ENCODE results near the gene KLF16.
A peak's percentile ranks its signal among the peaks of the same experiment; 100 is the strongest.

The KLF16 gene

DNA sequence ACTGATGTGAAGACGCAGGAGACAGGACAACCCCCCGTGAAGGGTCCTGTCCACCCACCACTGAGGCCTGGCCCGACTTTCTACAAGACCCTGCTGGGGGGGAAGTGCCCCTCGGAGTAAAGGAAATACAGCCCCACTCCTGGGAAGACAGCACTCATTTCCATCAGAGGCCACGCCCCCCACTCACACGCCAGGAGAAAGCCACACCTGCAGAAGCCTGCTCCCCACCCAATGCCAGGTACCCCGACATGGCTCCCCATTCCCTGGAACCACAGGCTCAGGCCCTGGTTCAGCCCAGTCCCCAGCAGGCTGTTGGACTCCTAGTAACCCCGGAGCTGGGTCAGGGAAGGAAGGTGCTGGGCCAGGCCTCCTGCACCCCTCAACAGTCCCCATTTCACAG is 40.4 kb downstream of the KLF16 start:
- H3K9me3 Mint-ChIP-seq = no peaks in the 10 kb centered on the region
- H3K27ac Mint-ChIP-seq = no peak overlapping the region
- no peaks in the 10 kb centered on the region for H3K27me3 Mint-ChIP-seq
- no peak for ATAC-seq
- no peak overlapping the region for H3K4me3 Mint-ChIP-seq
- H3K36me3 Mint-ChIP-seq = peaks cover 52% of the 10 kb centered on the region
- H3K4me1 Mint-ChIP-seq = peaks cover 9% of the 10 kb centered on the region

- no peak overlapping the region for H3K27ac Mint-ChIP-seq
Measured at GRCh38 chr19:1822210-1822609, 41.2 kb downstream of the KLF16 start.

DNA sequence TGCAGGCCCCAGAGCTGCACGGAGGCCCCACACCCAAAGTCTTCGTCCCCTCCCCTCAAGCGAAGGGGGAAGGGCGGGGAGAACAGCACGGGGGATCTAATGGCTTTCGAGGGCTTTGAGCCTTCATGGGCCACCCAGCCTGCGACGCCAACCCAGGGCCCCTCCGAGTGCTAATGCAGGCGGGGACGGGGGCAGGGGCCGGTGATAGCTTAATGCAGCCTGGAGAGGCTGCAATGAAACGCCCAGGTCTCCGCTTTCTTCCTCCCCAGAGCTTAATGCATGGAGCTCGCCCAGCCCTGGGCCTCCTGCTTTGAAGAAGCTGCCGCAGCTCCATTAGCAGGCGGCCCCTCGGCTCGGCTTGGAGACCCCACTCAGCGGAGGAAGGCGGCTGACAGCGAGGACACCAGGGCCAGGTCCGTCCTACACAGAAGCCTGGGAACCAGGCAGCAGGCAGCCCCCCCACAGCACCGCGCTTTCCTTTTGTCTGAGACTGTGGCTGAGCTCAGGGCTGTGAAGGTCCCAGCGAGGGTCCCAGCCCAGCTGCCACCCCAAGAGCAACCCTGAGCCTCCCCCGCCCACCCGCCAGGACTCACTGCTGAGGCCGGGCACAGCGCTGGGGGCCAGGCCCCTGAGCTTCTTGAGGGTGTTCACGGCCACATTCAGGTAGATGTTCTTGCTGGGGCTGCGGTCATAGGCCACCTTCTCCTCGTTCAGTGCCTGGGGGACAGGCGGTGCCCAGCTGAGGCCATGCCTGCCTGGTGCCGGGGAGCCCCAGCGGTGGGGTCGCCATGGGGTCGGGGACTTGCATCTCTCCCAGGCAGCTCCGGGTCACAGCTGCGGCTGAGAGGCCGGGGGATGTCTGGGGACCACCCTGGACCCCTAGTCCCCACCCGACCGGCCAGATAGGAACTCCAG is 43.8 kb downstream of the KLF16 start:
- peaks cover 65% of the 10 kb centered on the region for H3K36me3 Mint-ChIP-seq
- H3K9me3 Mint-ChIP-seq = no peaks in the 10 kb centered on the region
- ATAC-seq = no peak
- H3K4me3 Mint-ChIP-seq = no peak overlapping the region
- H3K4me1 Mint-ChIP-seq = no peaks in the 10 kb centered on the region
- no peaks in the 10 kb centered on the region for H3K27me3 Mint-ChIP-seq
- H3K27ac Mint-ChIP-seq = no peak overlapping the region

More at GRCh38 chr19:1822210-1822609, 41.2 kb downstream of the KLF16 start:
- ATAC-seq = no peak
- no peaks in the 10 kb centered on the region for H3K27me3 Mint-ChIP-seq
- peaks cover 9% of the 10 kb centered on the region for H3K4me1 Mint-ChIP-seq
- no peaks in the 10 kb centered on the region for H3K9me3 Mint-ChIP-seq
- no peak overlapping the region for H3K4me3 Mint-ChIP-seq
- peaks cover 55% of the 10 kb centered on the region for H3K36me3 Mint-ChIP-seq

DNA sequence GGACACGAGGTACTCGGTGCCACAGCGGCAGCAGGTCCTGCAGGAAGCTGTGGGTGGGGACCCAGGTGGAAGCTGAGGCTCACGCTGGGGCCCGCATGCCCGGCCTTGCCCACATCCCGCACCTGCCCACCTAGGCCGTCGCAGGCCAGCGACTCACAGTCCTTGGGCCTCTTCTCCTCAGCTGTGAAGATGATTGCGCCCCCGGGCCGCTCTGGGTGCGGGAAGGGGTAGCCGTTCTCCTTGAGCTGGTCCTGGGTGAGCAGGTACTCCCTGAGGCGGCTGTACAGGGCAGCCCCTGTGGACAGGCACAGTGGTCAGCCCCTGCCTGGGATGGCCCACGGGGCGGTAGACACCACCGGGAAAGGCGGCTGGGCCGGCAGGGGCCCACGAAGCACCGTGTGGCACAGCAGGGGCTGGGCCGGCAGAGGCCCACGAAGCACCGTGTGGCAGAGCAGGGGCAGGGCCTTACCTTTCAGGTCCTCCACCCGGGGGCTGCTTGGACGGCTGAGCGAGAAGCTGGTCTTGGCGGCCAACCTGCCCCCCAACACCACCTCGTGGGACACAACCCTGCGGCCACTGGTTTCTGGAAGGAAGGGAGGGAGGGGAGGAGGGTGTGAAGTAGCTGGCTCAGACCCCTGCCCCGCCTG is 44.7 kb downstream of the KLF16 start:
- Mint-ChIP-seq H3K36me3 (peaks cover 60% of the 10 kb centered on the region), H3K27ac (no peak overlapping the region), H3K4me1 (peaks cover 4% of the 10 kb centered on the region), H3K4me3 (no peak overlapping the region), H3K27me3 (no peaks in the 10 kb centered on the region), H3K9me3 (no peaks in the 10 kb centered on the region)
- no peak for ATAC-seq

DNA sequence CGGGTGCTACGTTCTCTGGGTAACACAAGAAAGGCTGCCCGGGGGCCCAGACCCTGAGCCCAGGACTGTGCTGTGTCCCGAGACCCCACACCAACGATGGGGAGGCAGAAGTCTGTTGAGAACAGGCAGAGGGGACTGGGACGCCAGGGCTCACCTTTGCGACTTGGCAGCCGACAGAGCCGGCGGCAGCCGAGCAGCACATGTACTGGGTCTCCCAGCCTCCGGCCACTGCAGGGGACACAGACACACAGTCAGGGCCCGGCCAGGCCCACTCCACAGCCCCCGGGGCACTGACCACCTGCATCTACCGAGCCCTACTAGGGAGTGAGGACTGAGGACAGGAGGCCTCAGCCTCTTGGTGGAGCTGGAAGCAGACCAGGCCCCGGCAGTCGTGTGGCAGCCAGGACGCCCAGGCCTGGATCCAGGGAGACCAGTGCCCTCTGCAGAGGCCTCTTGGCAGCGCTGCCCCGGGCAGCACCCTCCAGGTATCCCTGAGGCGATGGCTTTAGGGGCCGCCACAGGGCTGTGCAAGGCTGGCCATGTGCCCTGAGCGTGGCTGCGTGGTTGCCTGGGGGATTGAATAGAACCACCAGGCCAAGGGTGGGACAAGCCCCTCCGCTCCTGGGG is 45.7 kb downstream of the KLF16 start:
- no peak for ATAC-seq
- H3K36me3 Mint-ChIP-seq = peaks cover 52% of the 10 kb centered on the region
- H3K9me3 Mint-ChIP-seq = no peaks in the 10 kb centered on the region
- H3K27me3 Mint-ChIP-seq = no peaks in the 10 kb centered on the region
- peaks cover 12% of the 10 kb centered on the region for H3K4me1 Mint-ChIP-seq
- no peak overlapping the region for H3K27ac Mint-ChIP-seq
- no peak overlapping the region for H3K4me3 Mint-ChIP-seq

- H3K27ac Mint-ChIP-seq = no peak overlapping the region
- H3K9me3 Mint-ChIP-seq = no peaks in the 10 kb centered on the region
- no peaks in the 10 kb centered on the region for H3K27me3 Mint-ChIP-seq
- H3K4me3 Mint-ChIP-seq = no peak overlapping the region
- ATAC-seq = no peak
- H3K36me3 Mint-ChIP-seq = peaks cover 43% of the 10 kb centered on the region
- H3K4me1 Mint-ChIP-seq = peaks cover 16% of the 10 kb centered on the region
Measured at GRCh38 chr19:1816530-1817298, 46.7 kb downstream of the KLF16 start.

DNA sequence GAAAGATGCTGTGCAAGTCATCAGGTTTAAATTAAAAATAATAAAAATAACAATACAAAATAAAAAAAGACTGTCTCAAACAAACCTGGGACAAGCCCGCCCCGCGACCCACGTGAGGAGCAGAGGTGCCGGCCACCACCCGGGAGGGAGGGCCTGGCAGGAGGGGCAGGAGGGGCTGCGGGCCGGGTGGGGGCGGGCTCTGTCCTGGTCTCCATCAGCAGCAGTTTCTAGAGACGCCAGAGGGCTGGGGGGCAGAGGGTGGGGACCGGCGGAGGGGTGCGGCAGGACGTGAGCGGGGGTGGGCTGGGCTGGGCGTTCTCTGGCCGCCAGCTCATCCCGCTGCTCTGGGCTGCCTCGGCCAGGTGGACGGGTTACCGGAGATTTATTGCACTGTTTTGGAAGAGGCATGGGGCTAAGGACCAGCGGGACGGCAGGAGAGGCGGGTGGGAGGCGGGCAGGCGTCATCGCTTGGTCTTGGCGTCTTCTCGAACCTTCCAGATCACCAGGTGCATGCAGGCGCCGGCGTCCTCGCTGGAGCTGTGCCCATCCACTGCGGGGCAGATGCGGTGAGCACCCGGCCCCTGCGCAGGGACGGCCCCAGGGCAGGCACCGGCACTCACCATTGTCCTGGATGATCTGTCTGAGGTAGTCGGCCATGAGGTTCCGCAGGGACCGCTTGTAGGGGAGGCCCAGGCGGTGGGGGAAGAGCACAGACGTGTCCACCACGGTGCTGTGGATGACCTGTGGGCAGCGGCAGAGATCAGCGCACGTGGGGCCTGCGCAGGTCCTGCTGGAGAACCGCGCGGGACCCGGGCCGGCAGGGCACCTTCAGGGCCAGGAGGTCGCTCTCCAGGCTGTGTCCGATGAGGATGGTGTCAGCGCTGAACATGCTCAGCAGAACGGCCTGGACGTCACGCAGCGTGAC is 47.5 kb downstream of the KLF16 start:
- H3K4me3 Mint-ChIP-seq = no peak overlapping the region
- H3K4me1 Mint-ChIP-seq = peaks cover 25% of the 10 kb centered on the region
- H3K36me3 Mint-ChIP-seq = peaks cover 36% of the 10 kb centered on the region
- no peak overlapping the region for H3K27ac Mint-ChIP-seq
- H3K9me3 Mint-ChIP-seq = no peaks in the 10 kb centered on the region
- ATAC-seq = no peak
- no peaks in the 10 kb centered on the region for H3K27me3 Mint-ChIP-seq

DNA sequence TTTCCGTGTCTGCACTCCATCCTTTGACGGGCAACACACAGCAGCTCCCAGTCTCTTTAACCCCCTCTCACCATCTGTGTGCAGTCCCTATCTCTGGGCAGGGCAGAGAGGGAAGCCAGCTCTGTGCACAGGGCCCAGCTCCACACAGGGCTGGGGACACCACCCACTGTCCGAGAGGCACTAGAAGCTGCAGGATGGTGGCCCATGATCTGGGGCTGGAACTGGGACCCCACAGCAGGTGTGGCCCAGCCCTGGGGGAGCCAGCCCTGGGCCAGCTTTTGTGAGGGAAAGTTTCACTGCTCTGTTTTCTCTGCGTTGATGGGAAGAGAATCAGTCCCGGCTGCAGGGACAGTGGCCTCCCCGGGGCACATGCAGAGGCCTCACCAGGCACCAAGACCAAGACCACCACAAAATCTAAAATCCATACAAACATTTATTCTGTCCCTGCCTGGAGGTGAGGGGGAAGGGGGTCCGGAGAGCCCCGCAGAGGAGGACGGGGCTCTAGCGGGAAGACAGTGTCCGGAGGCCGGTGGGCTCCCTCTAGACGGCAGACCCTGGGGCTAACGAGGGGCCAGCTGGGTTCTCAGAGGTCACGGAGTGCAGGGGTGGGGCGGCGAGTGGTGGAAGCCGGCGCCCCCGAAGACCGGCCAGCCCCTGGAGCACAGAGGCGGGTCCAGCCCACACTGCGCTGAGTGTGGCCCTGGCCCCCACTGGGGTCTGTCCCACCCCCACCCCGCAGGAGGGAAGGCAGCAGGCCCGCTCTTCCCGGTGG is 48.4 kb downstream of the KLF16 start:
- Mint-ChIP-seq H3K27me3 (no peaks in the 10 kb centered on the region), H3K4me1 (peaks cover 25% of the 10 kb centered on the region), H3K36me3 (peaks cover 29% of the 10 kb centered on the region), H3K9me3 (no peaks in the 10 kb centered on the region), H3K4me3 (no peak overlapping the region), H3K27ac (no peak overlapping the region)
- no peak for ATAC-seq

DNA sequence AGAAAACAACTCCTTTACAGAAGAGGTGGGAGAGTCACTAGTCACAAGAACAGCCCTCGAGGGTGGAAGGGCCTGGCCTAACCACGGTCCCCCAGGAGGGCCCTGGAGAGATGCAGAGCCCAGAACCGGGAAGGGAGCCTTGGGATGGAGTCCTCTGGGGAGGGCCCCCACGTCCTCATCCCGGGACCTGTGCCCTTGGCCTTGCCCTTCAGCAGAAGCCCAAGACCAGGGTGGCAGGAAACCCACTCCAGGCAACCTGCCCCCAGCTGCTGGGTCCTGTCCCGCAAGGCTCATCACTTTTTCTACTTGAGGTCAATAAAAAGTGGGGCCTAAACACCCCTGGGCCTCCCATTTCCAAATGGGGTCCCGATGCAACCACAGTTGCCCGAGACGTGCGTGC is 49.0 kb downstream of the KLF16 start:
- peaks cover 25% of the 10 kb centered on the region for H3K4me1 Mint-ChIP-seq
- H3K27me3 Mint-ChIP-seq = no peaks in the 10 kb centered on the region
- H3K36me3 Mint-ChIP-seq = peaks cover 27% of the 10 kb centered on the region
- no peak for ATAC-seq
- no peaks in the 10 kb centered on the region for H3K9me3 Mint-ChIP-seq
- no peak overlapping the region for H3K4me3 Mint-ChIP-seq
- no peak overlapping the region for H3K27ac Mint-ChIP-seq

DNA sequence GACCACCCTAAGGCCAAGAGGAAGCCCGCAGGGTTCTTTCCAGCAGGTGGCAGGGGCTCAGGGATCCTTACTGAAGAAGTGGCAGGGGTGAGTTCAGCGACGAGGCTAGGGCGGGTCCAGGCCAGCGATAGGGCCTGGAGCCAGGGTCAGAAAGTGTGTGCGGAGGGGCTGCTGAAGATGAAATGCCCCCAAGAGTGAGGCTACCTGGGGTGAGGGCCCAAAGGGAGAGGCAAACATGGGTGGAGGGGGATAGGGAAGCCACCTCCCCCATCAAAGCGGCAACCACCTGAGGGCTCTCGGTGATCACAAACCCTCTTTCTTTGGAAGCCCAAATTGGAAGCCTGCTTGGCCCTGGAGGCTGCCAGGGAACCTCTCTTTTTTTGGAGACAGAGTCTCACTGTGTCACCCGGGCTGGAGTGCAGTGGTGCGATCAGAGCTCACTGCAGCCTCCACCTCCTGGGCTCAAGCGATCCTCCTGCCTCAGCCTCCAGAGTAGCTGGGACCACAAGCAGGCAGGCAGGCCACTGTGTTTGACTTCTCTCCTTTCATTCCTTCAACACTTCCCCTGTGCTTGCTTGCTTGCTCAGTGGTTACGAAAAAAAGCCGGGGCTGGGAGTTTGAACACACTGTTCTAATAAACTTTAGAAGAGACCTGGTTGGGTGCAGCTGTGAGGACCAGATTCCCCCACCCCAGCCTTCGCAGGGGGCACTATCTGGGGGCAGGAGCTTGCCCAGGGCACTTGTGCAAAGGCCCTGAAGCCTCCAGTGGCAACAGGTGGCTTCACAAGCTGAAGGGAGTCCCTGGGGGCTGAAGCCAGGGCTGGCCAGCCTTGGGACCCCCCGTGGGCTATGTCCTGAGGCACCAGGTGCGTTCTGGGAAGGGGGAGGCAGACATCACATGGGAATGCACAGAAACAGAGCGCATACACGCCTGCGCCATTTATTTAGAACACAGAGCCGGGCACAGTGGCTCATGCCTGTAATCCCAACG is 49.9 kb downstream of the KLF16 start:
- ATAC-seq = no peak
- no peaks in the 10 kb centered on the region for H3K9me3 Mint-ChIP-seq
- peaks cover 27% of the 10 kb centered on the region for H3K36me3 Mint-ChIP-seq
- H3K27me3 Mint-ChIP-seq = no peaks in the 10 kb centered on the region
- peaks cover 25% of the 10 kb centered on the region for H3K4me1 Mint-ChIP-seq
- H3K4me3 Mint-ChIP-seq = peak overlapping the region; percentile 88
- peak overlapping the region; percentile 34 for H3K27ac Mint-ChIP-seq

DNA sequence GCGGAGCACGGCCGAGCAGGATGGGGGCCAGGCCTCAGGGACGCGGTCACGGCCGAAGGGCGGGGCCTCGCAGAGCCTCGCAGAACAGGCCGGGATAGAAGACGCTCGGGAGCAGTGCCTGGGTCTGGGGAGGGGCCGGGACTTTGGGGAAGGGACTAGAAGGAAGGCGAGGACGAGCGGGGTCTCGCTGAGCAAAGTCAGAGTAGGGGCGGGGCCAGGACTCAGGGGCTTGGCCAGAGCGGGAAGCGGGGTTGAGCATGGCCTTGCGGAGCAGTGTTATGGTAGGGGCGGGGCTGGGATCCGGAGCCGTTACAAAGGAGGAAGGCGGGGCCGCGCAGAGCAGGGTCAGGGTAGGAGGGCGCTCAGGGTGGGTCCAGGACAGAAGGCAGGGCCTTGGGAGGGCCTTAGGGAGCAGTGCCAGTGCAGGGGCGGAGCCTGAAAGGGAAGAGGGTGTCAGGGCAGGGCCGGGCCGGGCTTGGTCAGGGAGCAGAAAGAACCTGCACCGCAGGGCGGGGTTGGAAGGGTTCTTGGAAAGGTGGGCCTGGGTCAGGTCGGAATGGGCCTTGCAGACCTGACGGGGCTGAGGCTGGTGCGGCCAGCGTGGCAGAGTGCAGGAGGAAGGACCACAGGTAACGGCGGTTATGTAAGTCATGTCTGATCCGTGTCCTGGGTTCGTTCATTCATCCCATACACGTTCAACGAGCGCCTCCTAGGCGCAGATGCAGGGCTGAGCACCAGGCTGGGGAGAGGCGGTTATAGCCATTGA is 50.8 kb downstream of the KLF16 start:
- H3K36me3 Mint-ChIP-seq = peaks cover 20% of the 10 kb centered on the region
- peaks cover 25% of the 10 kb centered on the region for H3K4me1 Mint-ChIP-seq
- no peaks in the 10 kb centered on the region for H3K9me3 Mint-ChIP-seq
- peak overlapping the region; percentile 34 for H3K27ac Mint-ChIP-seq
- peak; percentile 93 for ATAC-seq
- peak overlapping the region; percentile 88 for H3K4me3 Mint-ChIP-seq
- no peaks in the 10 kb centered on the region for H3K27me3 Mint-ChIP-seq

GRCh38 chr19:1811942-1812425 is 51.4 kb downstream of the KLF16 start, which contains the start of gene ATP8B3:
ATP8B3 (minus strand) TSS chr19:1812276; CDS start chr19:1811736, 540 bp downstream.
- peak; percentile 37 for ATAC-seq
- peak within 1 kb of the TSS; percentile 88 for H3K4me3 Mint-ChIP-seq
- no peaks in the 10 kb centered on the region for H3K27me3 Mint-ChIP-seq
- peaks cover 17% of the 10 kb centered on the region for H3K36me3 Mint-ChIP-seq
- peak within 1 kb of the TSS; percentile 55 for H3K27ac Mint-ChIP-seq
- H3K9me3 Mint-ChIP-seq = no peaks in the 10 kb centered on the region
- H3K4me1 Mint-ChIP-seq = peaks cover 25% of the 10 kb centered on the region
